ENCODE data around the gene AMZ1.

The AMZ1 gene

DNA sequence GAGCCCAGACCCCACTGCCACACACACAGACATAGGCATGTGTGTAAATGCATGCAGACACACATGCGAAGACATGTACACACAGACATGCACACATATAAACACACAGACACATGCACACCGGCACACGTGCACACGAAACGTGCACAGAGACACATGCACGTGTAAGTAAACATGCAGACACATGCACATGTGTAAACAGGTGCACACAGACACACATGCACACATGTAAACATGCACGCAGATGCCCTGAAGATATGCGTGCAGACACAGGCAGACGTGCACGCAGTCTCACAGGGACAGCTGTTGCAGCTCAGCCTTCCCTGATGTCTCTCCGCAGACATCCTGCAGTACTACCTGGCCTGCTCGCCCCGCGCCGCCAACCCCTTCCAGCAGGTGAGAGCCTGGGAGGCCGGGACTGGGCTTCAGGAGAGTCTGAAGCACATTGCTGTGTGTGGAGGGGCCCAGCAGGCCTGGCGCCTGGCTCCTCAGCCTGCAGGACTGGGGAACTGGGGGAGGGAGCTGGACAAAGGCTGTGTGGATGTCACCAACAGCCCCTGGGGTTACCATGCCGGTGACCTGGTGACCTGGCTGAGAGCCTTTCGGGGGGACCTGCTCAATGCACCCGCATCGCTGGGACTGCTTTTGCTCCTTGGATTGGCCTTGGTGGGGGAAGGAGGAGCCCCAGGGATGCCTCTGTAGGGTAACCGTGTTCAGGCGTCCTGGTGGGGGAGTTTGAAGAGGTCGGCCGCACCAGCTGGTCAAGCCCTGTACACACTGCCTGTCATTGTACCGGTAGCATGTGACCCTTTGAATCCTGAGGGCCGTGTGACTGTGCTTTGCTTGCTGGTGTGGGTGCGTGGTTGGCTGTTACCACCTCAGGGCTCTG is 35.9 kb upstream of the AMZ1 start:
- no peak for FAIRE-seq

GRCh38 chr7:2652736-2653060 is 35.3 kb upstream of the AMZ1 start:
- FAIRE-seq: no peak

DNA sequence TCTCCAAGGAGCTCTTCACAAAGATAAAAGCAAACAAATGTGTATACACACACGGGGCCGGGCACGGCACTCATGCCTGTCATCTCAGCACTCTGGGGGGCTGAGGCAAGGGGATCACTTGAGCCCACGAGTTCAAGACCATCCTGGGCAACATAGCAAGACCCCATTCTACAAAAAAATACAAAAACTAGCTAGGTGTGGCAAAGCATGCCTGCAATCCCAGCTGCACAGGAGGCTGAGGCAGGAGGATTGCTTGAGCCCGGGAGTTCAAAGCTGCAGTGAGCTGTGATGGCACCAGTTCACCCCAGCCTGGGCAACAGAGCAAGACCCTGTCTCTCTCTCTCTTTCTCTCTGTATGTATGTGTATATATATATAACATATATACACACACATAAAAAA is 33.9 kb upstream of the AMZ1 start:
- FAIRE-seq: no peak

DNA sequence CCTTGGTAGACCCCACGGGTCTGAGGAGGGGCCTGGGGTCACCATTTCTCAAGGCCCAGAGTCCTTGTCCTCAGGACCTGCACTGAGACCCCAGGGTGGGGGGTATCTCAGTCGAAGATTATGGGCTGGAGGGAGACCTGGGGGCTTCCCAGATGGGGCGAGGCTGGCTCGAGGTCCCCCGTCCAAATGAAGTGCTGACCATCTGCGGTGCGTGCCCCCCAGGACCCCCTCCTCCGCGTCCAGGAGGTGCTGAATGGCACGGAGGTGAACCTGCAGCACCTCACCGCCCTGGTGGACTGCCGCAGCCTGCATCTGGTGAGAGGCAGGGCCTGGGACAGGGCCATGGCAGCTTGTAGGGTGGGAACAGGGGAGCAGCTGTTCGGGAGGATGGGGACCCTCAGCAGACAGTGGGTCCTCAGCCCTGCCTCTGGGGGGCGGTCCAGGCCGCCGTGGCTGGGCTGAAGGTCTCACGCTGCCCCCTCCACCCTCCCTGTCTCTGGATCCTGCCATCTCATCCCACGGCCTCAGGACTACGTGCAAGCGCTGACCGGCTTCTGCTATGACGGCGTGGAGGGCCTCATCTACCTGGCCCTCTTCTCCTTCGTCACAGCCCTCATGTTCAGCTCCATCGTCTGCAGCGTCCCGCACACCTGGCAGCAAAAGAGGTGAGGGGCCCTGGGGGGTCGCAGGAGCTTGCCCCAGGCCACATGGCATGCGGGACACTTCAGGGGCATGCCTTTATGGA is 32.0 kb upstream of the AMZ1 start:
- no peak for FAIRE-seq

DNA sequence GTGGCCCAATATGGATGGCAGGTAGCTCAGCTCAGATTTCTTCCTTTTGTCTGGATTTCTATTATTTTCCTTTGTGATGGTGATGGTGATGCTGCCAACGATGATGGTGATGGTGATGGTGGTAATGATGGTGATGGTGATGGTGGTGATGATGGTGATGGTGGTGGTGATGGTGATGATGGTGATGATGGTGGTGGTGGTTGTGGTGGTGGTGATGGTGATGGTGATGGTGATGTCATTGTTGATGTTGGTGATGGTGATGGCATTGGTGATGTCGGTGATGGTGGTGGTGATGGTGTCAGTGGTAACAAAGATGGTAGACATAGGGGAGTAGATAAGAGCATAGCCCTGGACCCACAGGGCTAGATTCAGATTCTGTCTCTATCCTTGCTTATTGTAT is 30.8 kb upstream of the AMZ1 start:
- no peak for FAIRE-seq

- no peak for FAIRE-seq
These were observed 29.9 kb upstream of the AMZ1 start for GRCh38 chr7:2657920-2658671.

DNA sequence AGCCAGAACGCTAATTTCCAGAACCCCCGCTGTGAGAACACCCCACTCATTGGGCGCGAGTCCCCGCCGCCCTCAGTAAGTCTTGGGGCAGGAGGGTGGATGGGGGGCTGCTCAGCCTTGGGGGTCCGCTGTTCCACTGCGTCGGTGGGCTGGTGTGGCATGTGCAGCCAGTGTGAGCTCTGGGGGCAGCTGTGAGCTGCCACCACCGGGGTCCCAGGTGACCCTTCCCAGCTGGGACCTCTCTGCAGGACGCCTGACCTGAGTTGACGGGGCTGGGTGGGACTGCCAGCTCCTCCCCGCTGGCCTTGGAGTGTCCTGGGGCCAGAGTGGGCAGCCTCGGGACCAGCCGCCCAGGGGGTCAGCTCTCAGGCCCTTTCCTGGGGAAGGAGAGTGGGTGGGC is 29.1 kb upstream of the AMZ1 start:
- FAIRE-seq: no peak

DNA sequence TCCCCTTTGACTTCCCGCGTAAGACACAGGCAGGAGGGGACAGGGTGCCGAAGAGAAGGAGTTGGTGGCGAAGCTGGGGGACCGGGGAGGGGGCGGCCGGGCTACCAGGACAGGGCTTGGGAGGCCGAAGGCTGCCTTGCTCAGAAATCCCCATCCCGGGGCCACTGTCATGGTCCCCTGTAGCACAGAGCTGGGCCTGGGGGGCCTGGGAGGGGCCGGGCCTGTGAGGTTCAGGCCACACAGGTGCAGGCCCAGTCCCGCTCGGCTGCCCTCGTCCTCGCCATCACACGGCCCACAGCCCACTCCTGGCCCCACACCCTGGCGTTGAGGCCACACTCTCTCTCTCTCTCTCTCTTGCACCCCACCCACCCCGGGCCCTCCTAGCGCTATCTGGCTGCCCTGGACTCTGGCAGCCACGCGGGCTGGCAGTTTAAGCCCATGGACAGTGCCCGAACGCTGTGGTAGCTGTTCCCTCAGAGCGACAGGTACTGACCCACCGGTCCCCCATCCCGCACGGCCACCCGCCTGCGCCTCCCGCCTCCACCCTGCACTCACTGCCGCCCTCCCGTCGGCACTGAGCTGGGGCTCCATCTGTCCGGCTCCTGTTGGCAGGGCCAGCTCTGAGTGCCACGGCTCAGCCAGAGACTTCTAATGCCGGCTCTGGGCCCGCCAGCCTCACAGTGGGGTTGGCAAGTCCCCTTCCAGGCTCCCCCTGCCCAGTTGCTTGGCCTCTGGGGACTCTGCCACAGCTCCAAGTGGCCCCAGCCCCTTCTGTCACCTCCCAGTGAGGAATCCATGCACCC is 28.2 kb upstream of the AMZ1 start:
- FAIRE-seq: no peak

GRCh38 chr7:2660359-2661095 is 27.5 kb upstream of the AMZ1 start:
- no peak for FAIRE-seq

- FAIRE-seq: no peak
These were observed 26.9 kb upstream of the AMZ1 start for GRCh38 chr7:2661096-2661449.

DNA sequence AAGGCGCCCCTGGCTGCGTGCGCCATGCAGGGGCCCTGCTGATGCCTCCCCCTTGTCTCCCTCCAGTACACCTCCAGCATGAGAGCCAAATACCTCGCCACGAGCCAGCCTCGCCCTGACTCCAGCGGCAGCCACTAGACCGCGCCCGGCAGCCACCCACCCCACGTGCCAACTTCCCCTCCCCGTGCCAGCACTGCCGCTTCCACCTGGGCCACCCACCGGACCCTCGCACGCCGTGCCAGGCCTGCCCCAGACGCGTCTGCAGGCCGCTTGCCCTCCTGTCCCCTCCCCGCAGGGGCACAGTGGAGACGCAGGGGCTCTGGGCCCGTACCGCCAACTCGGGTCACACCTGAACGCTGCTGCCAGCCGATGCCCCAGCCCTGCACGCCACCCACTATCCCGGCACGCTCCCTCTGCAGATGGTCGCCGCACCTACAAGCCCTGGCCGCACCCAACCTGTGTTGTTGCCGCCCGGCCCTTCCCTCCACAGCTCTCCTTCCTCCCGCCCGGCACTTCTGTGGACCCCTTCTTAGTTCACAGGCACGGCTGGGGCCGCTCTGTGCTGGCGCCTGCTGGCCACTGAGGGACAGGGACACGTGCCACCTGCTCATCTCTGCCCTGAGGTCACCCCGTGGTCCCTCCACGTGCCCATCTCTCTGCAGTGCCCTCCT is 26.3 kb upstream of the AMZ1 start:
- FAIRE-seq: no peak

GRCh38 chr7:2662273-2663120 is 25.5 kb upstream of the AMZ1 start:
- FAIRE-seq: no peak

DNA sequence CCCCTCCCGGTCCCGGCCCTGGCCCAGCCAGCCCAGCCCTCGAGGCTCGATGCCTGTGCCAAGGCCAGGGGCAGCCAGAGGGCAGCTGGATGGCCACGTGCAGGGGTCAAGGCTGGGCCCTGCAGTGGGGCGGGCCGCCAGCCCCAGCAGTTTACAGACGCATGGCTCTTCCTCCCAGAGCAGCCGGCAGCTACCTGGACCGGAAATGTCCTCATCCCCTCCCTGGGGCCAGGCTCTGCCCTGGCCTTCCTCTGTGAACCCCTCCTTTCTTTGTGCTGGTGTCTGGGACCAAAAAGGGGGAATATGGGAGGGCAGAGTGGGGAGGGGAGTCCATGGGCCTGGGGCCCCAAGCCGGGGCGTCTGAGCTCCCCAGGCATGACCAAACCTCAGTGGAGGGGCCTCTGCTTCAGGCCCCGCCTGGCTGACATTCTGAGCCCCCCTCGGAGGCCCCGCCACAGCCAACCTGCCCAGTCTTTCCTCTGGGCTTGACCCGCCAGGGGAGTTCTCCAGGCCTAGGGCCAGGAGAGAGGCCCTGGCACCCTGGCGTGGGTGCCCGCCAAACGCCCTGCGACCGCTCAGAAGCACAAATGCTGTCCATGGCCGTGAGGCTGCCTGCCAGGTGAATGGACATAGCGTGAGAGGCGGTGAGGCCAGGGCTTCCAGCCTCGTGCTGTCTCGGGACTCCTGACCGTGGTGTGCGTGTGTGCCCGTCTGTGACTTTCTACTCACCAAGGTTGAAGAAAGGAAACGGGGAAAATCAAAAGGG is 24.7 kb upstream of the AMZ1 start:
- no peak for FAIRE-seq

DNA sequence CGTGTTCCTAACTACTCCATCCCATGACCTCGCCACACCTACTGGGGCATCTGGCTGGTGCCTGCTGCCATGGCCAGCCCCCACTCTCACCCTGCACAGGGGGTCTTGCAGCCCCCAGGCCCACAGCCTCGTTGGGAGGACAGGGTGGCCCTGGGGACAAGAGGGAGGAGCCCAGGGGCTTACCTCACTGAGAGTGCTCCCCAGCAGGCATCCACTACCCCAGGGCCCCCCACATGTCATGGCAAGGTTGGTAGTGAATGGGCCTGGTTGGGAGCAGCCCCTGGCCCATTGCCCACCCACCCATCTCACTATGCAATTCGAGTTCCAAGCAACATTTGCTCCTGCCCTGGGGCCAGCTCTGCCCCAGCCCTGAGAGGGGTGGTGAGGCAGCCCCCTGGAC is 24.0 kb upstream of the AMZ1 start:
- FAIRE-seq: no peak

DNA sequence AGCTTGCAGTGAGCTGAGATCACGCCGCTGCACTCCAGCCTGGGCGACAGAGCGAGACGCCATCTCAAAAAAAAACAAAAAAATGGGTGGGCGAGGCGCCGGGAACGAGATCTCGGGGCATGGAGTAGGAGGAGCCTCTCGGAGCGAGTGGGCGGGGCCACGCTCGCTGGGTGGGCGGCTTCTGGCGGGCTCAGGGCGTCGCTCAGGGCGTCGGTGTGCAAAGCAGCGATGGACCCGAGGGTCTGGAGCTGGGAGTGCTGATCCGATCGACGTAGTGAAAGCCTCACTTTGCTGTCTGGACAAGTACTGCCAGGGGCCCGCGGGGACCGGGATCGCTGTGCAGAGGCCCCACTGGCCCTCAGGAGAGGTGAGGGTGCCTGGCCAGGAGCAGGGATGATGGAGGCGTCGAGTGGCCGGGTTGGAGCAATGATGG is 22.6 kb upstream of the AMZ1 start:
- no peak for FAIRE-seq

DNA sequence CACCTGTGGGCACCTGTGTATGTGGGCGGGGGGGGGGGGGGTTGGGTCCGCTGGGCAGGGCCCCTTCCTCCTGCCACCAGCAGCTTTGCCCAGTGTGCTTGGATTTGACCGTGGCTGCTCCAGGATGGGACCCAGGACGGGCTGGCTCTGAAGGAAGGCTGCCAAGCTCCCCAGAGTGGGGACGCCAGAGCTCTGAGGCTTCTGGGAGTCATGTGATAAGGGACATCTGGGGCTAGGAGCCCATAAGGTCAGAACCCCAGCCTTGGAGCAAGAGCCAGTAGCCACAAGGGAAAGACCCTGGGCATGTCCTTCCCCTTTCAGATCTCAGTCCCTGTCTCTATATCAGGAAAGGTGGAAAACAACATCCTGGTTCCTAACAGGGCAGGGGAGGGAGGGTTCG is 21.8 kb upstream of the AMZ1 start:
- FAIRE-seq: no peak

DNA sequence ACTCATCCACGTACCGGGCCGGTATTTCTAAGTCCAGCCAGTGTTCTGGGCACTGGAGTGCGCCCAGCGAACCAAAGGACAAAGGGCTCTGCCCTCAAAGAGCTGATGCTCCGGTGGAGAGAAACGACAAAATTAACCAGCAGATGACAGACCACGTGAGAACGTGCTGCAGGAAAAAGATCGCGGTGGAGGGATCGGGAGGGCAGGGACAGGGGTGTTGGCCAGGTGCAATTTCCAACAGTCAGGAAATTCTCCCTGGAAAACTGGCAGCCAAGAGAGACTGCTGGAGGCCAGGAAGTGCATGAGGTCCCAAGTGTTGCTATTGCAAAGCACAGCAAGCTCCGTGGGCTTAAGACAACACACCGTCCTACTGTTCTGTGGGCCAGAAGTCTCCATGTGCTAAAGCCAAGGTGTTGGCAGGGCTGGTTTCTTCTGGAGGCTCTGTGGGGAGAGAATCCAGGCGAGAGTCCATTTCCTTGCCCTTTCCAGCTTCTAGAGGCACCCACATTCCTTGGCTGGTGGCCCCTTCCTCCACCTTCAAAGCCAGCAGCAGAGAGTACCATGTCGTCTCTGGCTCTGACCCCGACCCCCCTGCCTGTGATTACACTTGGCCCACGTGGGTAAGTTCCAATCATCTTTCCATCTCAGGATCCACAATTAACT is 21.3 kb upstream of the AMZ1 start:
- FAIRE-seq: no peak

- FAIRE-seq: no peak
These were observed 20.2 kb upstream of the AMZ1 start for GRCh38 chr7:2667843-2668242.

DNA sequence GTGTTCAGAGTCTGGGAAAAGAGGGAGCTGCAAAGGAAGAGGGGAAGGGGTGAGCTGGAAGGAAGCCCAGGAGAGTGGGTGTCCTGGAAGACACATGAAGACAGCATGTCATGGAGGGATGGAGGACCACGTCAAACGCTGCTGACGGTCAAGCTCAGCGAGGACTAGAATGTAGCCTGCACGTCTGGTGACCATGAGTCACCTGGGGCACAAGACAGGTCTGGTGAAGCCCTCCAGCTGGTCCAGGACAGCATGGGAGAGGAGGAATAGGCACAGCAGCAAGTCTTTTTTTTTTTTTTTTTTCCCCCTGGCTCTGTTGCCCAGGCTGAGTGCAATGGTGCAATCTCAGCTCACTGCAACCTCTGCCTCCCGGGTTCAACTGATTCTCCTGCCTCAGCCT is 19.6 kb upstream of the AMZ1 start:
- no peak for FAIRE-seq
